Right ventricle myocardium superior (tissue), 1 donor: ENCODE data around the gene MCU. TPM values are rescaled to one million over a fixed set of nuclear protein-coding genes. Genes with fewer than 3 reads are reported as not detected.

Source experiments
- microRNA-seq: library from miRNA; unstranded; fragments of <30 nt; microRNA quantifications from one replicate; pipeline ENCODE4 v1.2.0, GENCODE V29; 2020
- total RNA-seq: library from RNA; stranded (reverse); fragmentation: NEBNext Ultra II Directional; extraction: Animal tissue kit (Norgen Biotek cat#: 25700); gene quantifications from one replicate; pipeline ENCODE4 v1.2.1, GENCODE V29; 2021
- donor health status: DM: no; HTN: yes; CAD: no; lungs with severe emphysema.

MCU gene
- total RNA-seq, 1 donor from 2014 or later: 11.3 TPM

Small RNA genes lying within 50 kb of the gene (microRNA-seq; reads per million reads assigned to microRNA genes)
- not detected for gene MIR4676

Other genes with a start within 250 kb of the MCU start
- 41.0 TPM for gene MICU1, start 66.1 kb upstream of the MCU start, total RNA-seq
- gene OIT3, start 201.6 kb downstream of the MCU start, total RNA-seq: not detected